HCT116 (cell line): ENCODE results near the gene ACKR3. TPM values are rescaled to one million over a fixed set of nuclear protein-coding genes. Genes with fewer than 3 reads are reported as not detected.

Experiments
- ATAC-seq: fragments of 200-7000 bp; cut with Tn5 transposase; 2 replicates; pipeline ENCODE4 v1.9.1; 2020; ENCODE audit warnings: mild to moderate bottlenecking, moderate library complexity
- BruUV-seq: library from RNA; stranded (reverse); fragments of 400-500 nt; replicated peaks from 2 replicates; lab custom pipeline; 2021; lab: Mats Ljungman, UMichigan
- CTCF ChIA-PET: fragments of 300-600 bp; sonication (Branson Sonifier 250); formaldehyde crosslinking; loops from one replicate; lab custom pipeline; 2021; ENCODE audit warnings: antibody characterized with exemption; lab: Charles Lee
- POLR2A ChIA-PET: fragments of 300-600, 350-600 bp; sonication (Branson Sonifier 250); formaldehyde crosslinking; loops from one replicate; lab custom pipeline; 2021; ENCODE audit warnings: antibody characterized with exemption; lab: Charles Lee
- RAD21 ChIA-PET, 2 experiments: fragments of 300-600 bp; sonication (Branson Sonifier 250); formaldehyde crosslinking; loops; one replicate each; lab custom pipeline; 2023; ENCODE audit warnings: low total read pairs in 2 of 2; ENCODE audit not compliant: uncharacterized antibody in 2 of 2, unreplicated experiment in 2 of 2, low non-redundant PET in 1 of 2; lab: Charles Lee
- DNase-seq: peaks from one replicate; pipeline ENCODE4 v3.0.0-alpha.2; 2010; ENCODE audit warnings: low read depth, low spot score
- H2AFZ ChIP-seq: fragments of 200-600 bp; shearing (Covaris generic), sonication (generic); 2 replicates; pipeline ENCODE4 v1.6.1; 2017; ENCODE audit warnings: low read depth, mixed run types, mixed read lengths, antibody characterized with exemption, low read length; ENCODE audit not compliant: poor library complexity, severe bottlenecking
- H3K27ac ChIP-seq: 2 replicates; pipeline ENCODE4 v1.5.1; 2012; ENCODE audit warnings: low read depth, low read length
- H3K27me3 ChIP-seq: fragments of 200-600 bp; sonication (generic); 2 replicates; pipeline ENCODE4 v1.6.1; 2016; ENCODE audit warnings: mixed run types, low read length, mixed read lengths; ENCODE audit not compliant: insufficient read depth
- H3K36me3 ChIP-seq, 2 experiments: fragments of 200-500 bp in 1 of 2; fragments of 200-600 bp in 1 of 2; sonication (Bioruptor generic) in 1 of 2; sonication (generic) in 1 of 2; 2 replicates each; pipeline versions ENCODE4 v1.5.1 to v1.6.1; 2014 to 2016; ENCODE audit warnings: low read length in 2 of 2, inconsistent platforms in 1 of 2, mixed read lengths in 1 of 2, mixed run types in 1 of 2; ENCODE audit not compliant: insufficient read depth in 2 of 2, control insufficient read depth in 1 of 2
- H3K4me1 ChIP-seq, 2 experiments: fragments of 200-600 bp in 1 of 2; sonication (generic) in 1 of 2; 2 replicates each; pipeline versions ENCODE4 v1.5.1 to v1.6.1; 2012 to 2017; ENCODE audit warnings: low read length in 2 of 2, inconsistent platforms in 1 of 2, mild to moderate bottlenecking in 1 of 2, mixed read lengths in 1 of 2, mixed run types in 1 of 2, moderate library complexity in 1 of 2; ENCODE audit not compliant: insufficient read depth in 2 of 2, control insufficient read depth in 1 of 2
- H3K4me2 ChIP-seq: fragments of 200-600 bp; sonication (generic); 2 replicates; pipeline ENCODE4 v1.6.1; 2017; ENCODE audit warnings: mixed run types, low read length, mixed read lengths
- H3K4me3 ChIP-seq, 2 experiments: fragments of 200-600 bp in 1 of 2; sonication (generic) in 1 of 2; replicated peaks in 1 of 2; 2 replicates each; pipeline ENCODE4 v1.5.1; 2011 to 2016; ENCODE audit warnings: low read length in 2 of 2, control low read depth in 1 of 2, low read depth in 1 of 2, mild to moderate bottlenecking in 1 of 2, mixed read lengths in 1 of 2, mixed run types in 1 of 2
- H3K79me2 ChIP-seq: fragments of 200-600 bp; sonication (generic); 2 replicates; pipeline ENCODE4 v1.6.1; 2017; ENCODE audit warnings: mild to moderate bottlenecking, mixed run types, low read length, moderate library complexity, mixed read lengths; ENCODE audit not compliant: insufficient read depth
- H3K9ac ChIP-seq: fragments of 200-600 bp; sonication (generic); 2 replicates; pipeline ENCODE4 v1.6.1; 2016; ENCODE audit warnings: low read length, mixed read lengths
- H3K9me2 ChIP-seq: fragments of 200-600 bp; sonication (generic), shearing (Covaris generic); 2 replicates; pipeline ENCODE4 v1.6.1; 2017; ENCODE audit warnings: mixed run types, mild to moderate bottlenecking, moderate library complexity; ENCODE audit not compliant: insufficient read depth
- H3K9me3 ChIP-seq, 2 experiments: fragments of 200-500 bp in 1 of 2; fragments of 200-600 bp in 1 of 2; sonication (Bioruptor generic) in 1 of 2; sonication (generic) in 1 of 2; 2 replicates each; pipeline ENCODE4 v1.6.1; 2014 to 2017; ENCODE audit warnings: low read length in 2 of 2, mixed read lengths in 2 of 2, inconsistent platforms in 1 of 2, low read depth in 1 of 2, mild to moderate bottlenecking in 1 of 2, mixed run types in 1 of 2, moderate library complexity in 1 of 2; ENCODE audit not compliant: control insufficient read depth in 1 of 2, insufficient read depth in 1 of 2
- H4K20me1 ChIP-seq: fragments of 200-600 bp; sonication (generic), shearing (Covaris generic); 2 replicates; pipeline ENCODE4 v1.6.1; 2017; ENCODE audit warnings: mixed run types, mild to moderate bottlenecking, moderate library complexity; ENCODE audit not compliant: insufficient read depth
- CBX3 ChIP-seq: IDR thresholded peaks from 2 replicates; pipeline ENCODE4 v1.6.1; 2012; ENCODE audit warnings: low read depth
- CEBPB ChIP-seq: IDR thresholded peaks from 2 replicates; pipeline ENCODE4 v1.6.1; 2012; ENCODE audit warnings: low read depth
- ELF1 ChIP-seq: IDR thresholded peaks from 2 replicates; pipeline ENCODE4 v1.6.1; 2012; ENCODE audit warnings: low read depth, borderline replicate concordance
- FOSL1 ChIP-seq: IDR thresholded peaks from 2 replicates; pipeline ENCODE4 v1.6.1; 2012; ENCODE audit warnings: low read depth
- POLR2A ChIP-seq: IDR thresholded peaks from 2 replicates; pipeline ENCODE4 v1.7.0; 2011; ENCODE audit warnings: borderline replicate concordance; ENCODE audit not compliant: insufficient read depth, insufficient read length; ENCODE audit errors: extremely low read depth
- SP1 ChIP-seq: IDR thresholded peaks from 2 replicates; pipeline ENCODE4 v1.6.1; 2012; ENCODE audit warnings: low read depth
- TCF7L2 ChIP-seq: IDR thresholded peaks from 2 replicates; pipeline ENCODE4 v1.7.0; 2011; ENCODE audit warnings: borderline replicate concordance, inconsistent platforms; ENCODE audit not compliant: insufficient read depth, insufficient read length; ENCODE audit errors: extremely low read depth
- ZFX ChIP-seq: fragments of 450-650 bp; IDR thresholded peaks from 2 replicates; pipeline ENCODE4 v1.6.1; 2017
- intact Hi-C: fragments of 100-400 bp; cut with micrococcal nuclease; formaldehyde crosslinking; loops from 2 replicates; pipeline ENCODE4 v1.10.0; 2022
- total RNA-seq: library from RNA; stranded (reverse); gene quantifications from one replicate; pipeline ENCODE4 v1.2.1, GENCODE V29; 2021; ENCODE audit not compliant: unreplicated experiment
- TF ChIP-seq, protein P1 (sequence below), 3 experiments: fragments of 200-600 bp in 1 of 3; sonication (generic) in 1 of 3; IDR thresholded peaks in 2 of 3; conservative IDR thresholded peaks in 1 of 3; 2 replicates each; pipeline ENCODE4 v1.5.1; 2012 to 2017; ENCODE audit warnings: low read depth in 2 of 3, low read length in 2 of 3, antibody characterized with exemption in 1 of 3, borderline replicate concordance in 1 of 3, control low read depth in 1 of 3, mild to moderate bottlenecking in 1 of 3, mixed read lengths in 1 of 3, mixed run types in 1 of 3, moderate library complexity in 1 of 3; ENCODE audit not compliant: insufficient read depth in 1 of 3
- TF ChIP-seq, protein P2 (sequence below): IDR thresholded peaks from 2 replicates; pipeline ENCODE4 v1.6.1; 2012
- TF ChIP-seq, protein P3 (sequence below): IDR thresholded peaks from 2 replicates; pipeline ENCODE4 v1.6.1; 2011; ENCODE audit warnings: mild to moderate bottlenecking, low read length, moderate library complexity; ENCODE audit not compliant: insufficient replicate concordance; ENCODE audit errors: extremely low read depth
- TF ChIP-seq, protein P4 (sequence below): IDR thresholded peaks from 2 replicates; pipeline ENCODE4 v1.6.1; 2012; ENCODE audit warnings: low read depth

The ACKR3 gene
- total RNA-seq, 1 experiment from 2014 or later: 0.20 TPM

DNA sequence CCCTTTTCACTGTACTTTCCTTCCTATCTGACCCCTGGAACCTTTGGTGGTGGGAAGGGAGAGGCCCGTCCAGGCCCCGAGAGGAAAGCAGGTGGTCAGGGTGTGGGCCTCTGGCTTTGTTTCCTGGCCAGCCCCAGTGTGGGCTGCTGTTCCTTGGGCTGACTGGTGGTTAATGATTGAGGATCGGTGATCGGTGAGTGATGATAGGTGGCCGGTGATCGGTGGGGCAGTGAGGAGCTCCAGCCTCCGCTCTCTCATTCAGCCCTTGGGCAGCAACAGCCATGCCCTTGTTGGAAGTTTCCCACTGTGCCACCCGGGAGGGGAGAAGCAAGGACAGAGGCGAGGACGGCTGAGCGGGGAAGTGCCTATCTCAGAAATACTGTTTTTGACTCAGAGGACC is 7.3 kb downstream of the ACKR3 start:
- RAD21 ChIA-PET: no interaction called here
- BruUV-seq: no TSS peak
- H3K9ac ChIP-seq: no peak overlapping the region

More for the DNA sequence above, 7.3 kb downstream of the ACKR3 start:
- Histone ChIP-seq H2AFZ (no peak overlapping the region), H3K27ac (no peak overlapping the region), H4K20me1 (no peaks in the 10 kb centered on the region), H3K9me3 (no peaks in the 10 kb centered on the region), H3K36me3 (no peaks in the 10 kb centered on the region), H3K4me2 (no peak overlapping the region), H3K79me2 (no peaks in the 10 kb centered on the region), H3K9me2 (no peaks in the 10 kb centered on the region), H3K27me3 (peaks cover 18% of the 10 kb centered on the region; the same call in 1 of the 2 replicates), H3K4me3 (no peak overlapping the region), H3K4me1 (no peaks in the 10 kb centered on the region)
- no peak for ATAC-seq
- TF ChIP-seq TCF7L2 (no peak), ELF1 (no peak), FOSL1 (no peak), CBX3 (no peak), ZFX (no peak), SP1 (no peak), POLR2A (no peak), CEBPB (no peak)
- TF ChIP-seq, protein P1, sequence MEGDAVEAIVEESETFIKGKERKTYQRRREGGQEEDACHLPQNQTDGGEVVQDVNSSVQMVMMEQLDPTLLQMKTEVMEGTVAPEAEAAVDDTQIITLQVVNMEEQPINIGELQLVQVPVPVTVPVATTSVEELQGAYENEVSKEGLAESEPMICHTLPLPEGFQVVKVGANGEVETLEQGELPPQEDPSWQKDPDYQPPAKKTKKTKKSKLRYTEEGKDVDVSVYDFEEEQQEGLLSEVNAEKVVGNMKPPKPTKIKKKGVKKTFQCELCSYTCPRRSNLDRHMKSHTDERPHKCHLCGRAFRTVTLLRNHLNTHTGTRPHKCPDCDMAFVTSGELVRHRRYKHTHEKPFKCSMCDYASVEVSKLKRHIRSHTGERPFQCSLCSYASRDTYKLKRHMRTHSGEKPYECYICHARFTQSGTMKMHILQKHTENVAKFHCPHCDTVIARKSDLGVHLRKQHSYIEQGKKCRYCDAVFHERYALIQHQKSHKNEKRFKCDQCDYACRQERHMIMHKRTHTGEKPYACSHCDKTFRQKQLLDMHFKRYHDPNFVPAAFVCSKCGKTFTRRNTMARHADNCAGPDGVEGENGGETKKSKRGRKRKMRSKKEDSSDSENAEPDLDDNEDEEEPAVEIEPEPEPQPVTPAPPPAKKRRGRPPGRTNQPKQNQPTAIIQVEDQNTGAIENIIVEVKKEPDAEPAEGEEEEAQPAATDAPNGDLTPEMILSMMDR (IDR thresholded peaks at IDR 0.05 in 2 of 3, conservative IDR thresholded peaks at IDR 0.05 in 1 of 3; ENCODE audit: borderline replicate concordance in 1 of 3, insufficient read depth in 1 of 3, low read depth in 2 of 3, low read length in 2 of 3): no peak
- TF ChIP-seq, protein P2, sequence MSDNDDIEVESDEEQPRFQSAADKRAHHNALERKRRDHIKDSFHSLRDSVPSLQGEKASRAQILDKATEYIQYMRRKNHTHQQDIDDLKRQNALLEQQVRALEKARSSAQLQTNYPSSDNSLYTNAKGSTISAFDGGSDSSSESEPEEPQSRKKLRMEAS: no peak
- TF ChIP-seq, protein P3, sequence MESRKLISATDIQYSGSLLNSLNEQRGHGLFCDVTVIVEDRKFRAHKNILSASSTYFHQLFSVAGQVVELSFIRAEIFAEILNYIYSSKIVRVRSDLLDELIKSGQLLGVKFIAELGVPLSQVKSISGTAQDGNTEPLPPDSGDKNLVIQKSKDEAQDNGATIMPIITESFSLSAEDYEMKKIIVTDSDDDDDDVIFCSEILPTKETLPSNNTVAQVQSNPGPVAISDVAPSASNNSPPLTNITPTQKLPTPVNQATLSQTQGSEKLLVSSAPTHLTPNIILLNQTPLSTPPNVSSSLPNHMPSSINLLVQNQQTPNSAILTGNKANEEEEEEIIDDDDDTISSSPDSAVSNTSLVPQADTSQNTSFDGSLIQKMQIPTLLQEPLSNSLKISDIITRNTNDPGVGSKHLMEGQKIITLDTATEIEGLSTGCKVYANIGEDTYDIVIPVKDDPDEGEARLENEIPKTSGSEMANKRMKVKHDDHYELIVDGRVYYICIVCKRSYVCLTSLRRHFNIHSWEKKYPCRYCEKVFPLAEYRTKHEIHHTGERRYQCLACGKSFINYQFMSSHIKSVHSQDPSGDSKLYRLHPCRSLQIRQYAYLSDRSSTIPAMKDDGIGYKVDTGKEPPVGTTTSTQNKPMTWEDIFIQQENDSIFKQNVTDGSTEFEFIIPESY: no peak
- TF ChIP-seq, protein P4, sequence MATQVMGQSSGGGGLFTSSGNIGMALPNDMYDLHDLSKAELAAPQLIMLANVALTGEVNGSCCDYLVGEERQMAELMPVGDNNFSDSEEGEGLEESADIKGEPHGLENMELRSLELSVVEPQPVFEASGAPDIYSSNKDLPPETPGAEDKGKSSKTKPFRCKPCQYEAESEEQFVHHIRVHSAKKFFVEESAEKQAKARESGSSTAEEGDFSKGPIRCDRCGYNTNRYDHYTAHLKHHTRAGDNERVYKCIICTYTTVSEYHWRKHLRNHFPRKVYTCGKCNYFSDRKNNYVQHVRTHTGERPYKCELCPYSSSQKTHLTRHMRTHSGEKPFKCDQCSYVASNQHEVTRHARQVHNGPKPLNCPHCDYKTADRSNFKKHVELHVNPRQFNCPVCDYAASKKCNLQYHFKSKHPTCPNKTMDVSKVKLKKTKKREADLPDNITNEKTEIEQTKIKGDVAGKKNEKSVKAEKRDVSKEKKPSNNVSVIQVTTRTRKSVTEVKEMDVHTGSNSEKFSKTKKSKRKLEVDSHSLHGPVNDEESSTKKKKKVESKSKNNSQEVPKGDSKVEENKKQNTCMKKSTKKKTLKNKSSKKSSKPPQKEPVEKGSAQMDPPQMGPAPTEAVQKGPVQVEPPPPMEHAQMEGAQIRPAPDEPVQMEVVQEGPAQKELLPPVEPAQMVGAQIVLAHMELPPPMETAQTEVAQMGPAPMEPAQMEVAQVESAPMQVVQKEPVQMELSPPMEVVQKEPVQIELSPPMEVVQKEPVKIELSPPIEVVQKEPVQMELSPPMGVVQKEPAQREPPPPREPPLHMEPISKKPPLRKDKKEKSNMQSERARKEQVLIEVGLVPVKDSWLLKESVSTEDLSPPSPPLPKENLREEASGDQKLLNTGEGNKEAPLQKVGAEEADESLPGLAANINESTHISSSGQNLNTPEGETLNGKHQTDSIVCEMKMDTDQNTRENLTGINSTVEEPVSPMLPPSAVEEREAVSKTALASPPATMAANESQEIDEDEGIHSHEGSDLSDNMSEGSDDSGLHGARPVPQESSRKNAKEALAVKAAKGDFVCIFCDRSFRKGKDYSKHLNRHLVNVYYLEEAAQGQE: no peak
- POLR2A ChIA-PET: no interaction called here
- CTCF ChIA-PET: no interaction called here
- DNase-seq: no peak
- intact Hi-C loops: no loop called here
